Measurements from ENCODE around the gene CLDN4. TPM values are rescaled to one million over a fixed set of nuclear protein-coding genes. Genes with fewer than 3 reads are reported as not detected.

The CLDN4 gene
- polyA plus RNA-seq, 3 donors = 0.01 TPM; not detected in 2

- Histone ChIP-seq H3K4me1 (ENCODE audit: control insufficient read depth in 1 of 2, insufficient read depth in 2 of 2, low read length in 2 of 2) (peaks cover 20 to 21% of the 10 kb centered on the region in 2 donors), H3K4me2 (replicated peaks; ENCODE audit: extremely low read depth, low read length, poor library complexity, severe bottlenecking) (no peak overlapping the region)
- WGBS (ENCODE audit: insufficient coverage) = 89% methylated on average over 15 of the region's 15 CpGs
Measured at GRCh38 chr7:73822319-73823173, 8.2 kb upstream of the CLDN4 start.

More at GRCh38 chr7:73822319-73823173, 8.2 kb upstream of the CLDN4 start:
- intact Hi-C loops (cut with micrococcal nuclease) = loop anchor here in 1 of 2 donors (10.0 kb wide), 1 partner anchor 48 kb away; the partner anchor contains the start of gene CLDN3
- no peaks in the 10 kb centered on the region for H3K79me2 ChIP-seq (ENCODE audit: insufficient read depth, low read length)
- peaks cover 0 to 2% (median 0%) of the 10 kb centered on the region in 7 donors for H3K9me3 Mint-ChIP-seq
- peaks cover 17 to 31% (median 20%) of the 10 kb centered on the region in 3 donors for H3K27me3 Mint-ChIP-seq (ENCODE audit: low read depth in 3 of 3)
- TF ChIP-seq CTCF (IDR thresholded peaks at IDR 0.05) = no peak
- H3K36me3 Mint-ChIP-seq = no peaks in the 10 kb centered on the region
- no peak overlapping the region for H3K9ac ChIP-seq (ENCODE audit: insufficient read depth, low read length, poor library complexity, severe bottlenecking)
- no peaks in the 10 kb centered on the region for H3K27me3 ChIP-seq (ENCODE audit: control insufficient read depth in 2 of 2, insufficient read depth in 2 of 2, low read length in 2 of 2)
- no peak overlapping the region for H3K4me3 ChIP-seq (replicated peaks in 1 of 3; ENCODE audit: low read depth in 2 of 3, low read length in 3 of 3)
- H3K36me3 ChIP-seq (replicated peaks in 1 of 2; ENCODE audit: control insufficient read depth in 1 of 2, insufficient read depth in 2 of 2, low read length in 2 of 2) = no peaks in the 10 kb centered on the region
- DNase-seq = no peak
- H3K27ac Mint-ChIP-seq = peak overlapping the region in 1 of 7 donors; percentile 46
- H2AFZ ChIP-seq (ENCODE audit: insufficient read depth, low read depth, low read length, poor library complexity, severe bottlenecking) = no peak overlapping the region
- no peaks in the 10 kb centered on the region for H3K9me3 ChIP-seq (replicated peaks in 1 of 2; ENCODE audit: control insufficient read depth in 1 of 2, insufficient read depth in 1 of 2, low read length in 2 of 2)
- peaks cover 20% of the 10 kb centered on the region for H3K4me1 Mint-ChIP-seq
- no peaks in the 10 kb centered on the region for H4K20me1 ChIP-seq (ENCODE audit: insufficient read depth, low read length)
- H3K4me3 Mint-ChIP-seq = peak overlapping the region in 1 of 2 donors; percentile 69
- no peak overlapping the region for H3K27ac ChIP-seq (ENCODE audit: low read depth in 1 of 2, low read length in 2 of 2)
